Ascending aorta (tissue), 2 donors: ENCODE measurements around the gene NRIP1. TPM values are rescaled to one million over a fixed set of nuclear protein-coding genes. Genes with fewer than 3 reads are reported as not detected.

Source experiments
- DNase-seq, 2 donors: peaks; one replicate each; pipeline ENCODE4 v3.0.0-alpha.2; 2019; ENCODE audit warnings: low spot score in 2 of 2
- H3K27ac ChIP-seq, 2 donors: fragments of 200-600 bp; sonication (generic); one replicate each; pipeline ENCODE4 v1.5.1; 2016 to 2017; ENCODE audit warnings: mild to moderate bottlenecking in 1 of 2
- H3K27me3 ChIP-seq: fragments of 200-600 bp; sonication (generic); one replicate; pipeline ENCODE4 v1.5.1; 2017
- H3K36me3 ChIP-seq, 2 donors: fragments of 200-600 bp; sonication (generic); one replicate each; pipeline ENCODE4 v1.5.1; 2016
- H3K4me1 ChIP-seq, 2 donors: fragments of 200-600 bp; sonication (generic); one replicate each; pipeline ENCODE4 v1.5.1; 2016 to 2017; ENCODE audit warnings: mild to moderate bottlenecking in 1 of 2
- H3K4me3 ChIP-seq, 2 donors: fragments of 200-600 bp; sonication (generic); one replicate each; pipeline ENCODE4 v1.5.1; 2016 to 2017; ENCODE audit warnings: mild to moderate bottlenecking in 1 of 2
- H3K9me3 ChIP-seq, 2 donors: fragments of 200-600 bp; sonication (generic); one replicate each; pipeline ENCODE4 v1.5.1; 2016
- intact Hi-C: fragments of 100-400 bp; cut with DNase I; formaldehyde crosslinking; loops from one replicate; pipeline ENCODE4 v1.15.1; 2023
- total RNA-seq: library from RNA; depleted of rRNA; stranded (reverse); fragments of >200 nt; gene quantifications from one replicate; pipeline ENCODE4 v1.1.0, GENCODE V29; 2016
- TF ChIP-seq, protein P1 (sequence below), 3 experiments: fragments of 200-600 bp in 2 of 3; fragments of 450-650 bp in 1 of 3; sonication (generic) in 2 of 3; IDR thresholded peaks; one replicate each; pipeline ENCODE4 v1.5.1; 2016 to 2019; ENCODE audit warnings: antibody characterized with exemption in 3 of 3, mild to moderate bottlenecking in 1 of 3, moderate library complexity in 1 of 3

Gene NRIP1
- total RNA-seq, 1 donor from 2014 or later: 4.8 TPM

DNA sequence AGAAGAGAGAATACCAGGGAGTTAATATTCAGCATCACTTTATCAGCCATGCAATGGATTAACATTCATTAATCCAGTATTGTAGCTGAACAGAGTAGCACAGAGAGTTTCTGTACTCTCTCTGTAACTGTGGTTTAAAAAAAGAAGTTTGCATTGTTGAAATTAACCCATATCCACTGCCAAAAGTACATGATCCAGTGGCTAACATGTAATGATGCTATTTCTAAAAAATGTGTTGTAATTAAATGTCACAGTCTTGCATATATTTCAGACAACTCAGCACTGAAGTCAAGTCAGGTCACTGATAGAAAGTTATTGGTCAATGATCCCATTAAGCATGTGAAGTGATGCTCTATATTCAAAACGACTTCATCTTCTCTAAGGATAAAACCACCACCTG lies 141.3 kb downstream of the NRIP1 start:
- H3K9me3 ChIP-seq: no peaks in the 10 kb centered on the region
- H3K27me3 ChIP-seq: no peaks in the 10 kb centered on the region
- no peaks in the 10 kb centered on the region for H3K36me3 ChIP-seq
- H3K4me3 ChIP-seq: no peak overlapping the region
- no peaks in the 10 kb centered on the region for H3K4me1 ChIP-seq
- no peak for DNase-seq
- H3K27ac ChIP-seq: no peak overlapping the region
- intact Hi-C loops: no loop called here
- TF ChIP-seq, protein P1, sequence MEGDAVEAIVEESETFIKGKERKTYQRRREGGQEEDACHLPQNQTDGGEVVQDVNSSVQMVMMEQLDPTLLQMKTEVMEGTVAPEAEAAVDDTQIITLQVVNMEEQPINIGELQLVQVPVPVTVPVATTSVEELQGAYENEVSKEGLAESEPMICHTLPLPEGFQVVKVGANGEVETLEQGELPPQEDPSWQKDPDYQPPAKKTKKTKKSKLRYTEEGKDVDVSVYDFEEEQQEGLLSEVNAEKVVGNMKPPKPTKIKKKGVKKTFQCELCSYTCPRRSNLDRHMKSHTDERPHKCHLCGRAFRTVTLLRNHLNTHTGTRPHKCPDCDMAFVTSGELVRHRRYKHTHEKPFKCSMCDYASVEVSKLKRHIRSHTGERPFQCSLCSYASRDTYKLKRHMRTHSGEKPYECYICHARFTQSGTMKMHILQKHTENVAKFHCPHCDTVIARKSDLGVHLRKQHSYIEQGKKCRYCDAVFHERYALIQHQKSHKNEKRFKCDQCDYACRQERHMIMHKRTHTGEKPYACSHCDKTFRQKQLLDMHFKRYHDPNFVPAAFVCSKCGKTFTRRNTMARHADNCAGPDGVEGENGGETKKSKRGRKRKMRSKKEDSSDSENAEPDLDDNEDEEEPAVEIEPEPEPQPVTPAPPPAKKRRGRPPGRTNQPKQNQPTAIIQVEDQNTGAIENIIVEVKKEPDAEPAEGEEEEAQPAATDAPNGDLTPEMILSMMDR (IDR thresholded peaks at IDR 0.05): no peak

DNA sequence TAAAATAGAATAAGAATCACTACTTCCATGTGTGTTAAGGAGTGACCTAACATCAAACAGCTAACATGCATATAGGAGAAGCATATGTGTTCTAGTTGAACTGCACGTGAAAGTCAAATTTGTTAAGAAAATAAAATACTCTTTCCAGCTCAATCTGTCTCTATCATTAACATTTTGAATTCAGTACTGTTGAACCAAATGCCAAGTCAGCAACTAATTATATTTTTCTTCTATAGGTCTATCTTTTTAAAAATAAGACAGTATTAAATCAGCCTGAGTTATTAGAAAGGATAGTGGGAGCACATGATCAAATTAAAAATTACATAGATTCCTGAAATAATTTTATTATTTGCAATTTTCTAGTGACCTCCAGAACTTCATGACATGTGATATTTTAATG lies 141.8 kb downstream of the NRIP1 start:
- no peak for DNase-seq
- no peaks in the 10 kb centered on the region for H3K4me1 ChIP-seq
- TF ChIP-seq, protein P1 (IDR thresholded peaks at IDR 0.05): no peak
- intact Hi-C loops: no loop called here
- H3K4me3 ChIP-seq: no peak overlapping the region
- no peak overlapping the region for H3K27ac ChIP-seq
- no peaks in the 10 kb centered on the region for H3K27me3 ChIP-seq
- H3K36me3 ChIP-seq: no peaks in the 10 kb centered on the region
- no peaks in the 10 kb centered on the region for H3K9me3 ChIP-seq

DNA sequence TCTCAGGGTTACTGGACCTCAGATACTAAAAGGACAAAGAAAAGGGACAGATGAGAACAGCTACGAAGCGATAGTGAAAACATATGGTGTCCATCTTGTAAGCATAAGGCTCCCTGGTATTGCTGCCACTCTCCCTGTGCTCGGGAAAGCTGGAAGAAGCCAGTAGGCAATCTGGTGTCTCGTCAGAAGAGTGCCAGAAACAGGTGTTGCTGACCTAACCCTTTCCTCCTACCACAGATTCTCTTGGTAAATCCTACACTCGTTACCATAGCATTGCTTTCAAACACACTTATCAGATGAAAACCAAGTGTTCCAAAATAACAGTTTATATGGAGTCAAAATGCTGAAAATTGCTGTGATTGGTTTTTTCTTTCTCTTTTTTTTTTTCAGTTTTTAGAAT lies 146.3 kb downstream of the NRIP1 start:
- no peak for DNase-seq
- TF ChIP-seq, protein P1 (IDR thresholded peaks at IDR 0.05): no peak
- no peak overlapping the region for H3K27ac ChIP-seq
- intact Hi-C loops: no loop called here
- no peaks in the 10 kb centered on the region for H3K36me3 ChIP-seq
- no peak overlapping the region for H3K4me3 ChIP-seq
- no peaks in the 10 kb centered on the region for H3K4me1 ChIP-seq
- no peaks in the 10 kb centered on the region for H3K27me3 ChIP-seq
- no peaks in the 10 kb centered on the region for H3K9me3 ChIP-seq

DNA sequence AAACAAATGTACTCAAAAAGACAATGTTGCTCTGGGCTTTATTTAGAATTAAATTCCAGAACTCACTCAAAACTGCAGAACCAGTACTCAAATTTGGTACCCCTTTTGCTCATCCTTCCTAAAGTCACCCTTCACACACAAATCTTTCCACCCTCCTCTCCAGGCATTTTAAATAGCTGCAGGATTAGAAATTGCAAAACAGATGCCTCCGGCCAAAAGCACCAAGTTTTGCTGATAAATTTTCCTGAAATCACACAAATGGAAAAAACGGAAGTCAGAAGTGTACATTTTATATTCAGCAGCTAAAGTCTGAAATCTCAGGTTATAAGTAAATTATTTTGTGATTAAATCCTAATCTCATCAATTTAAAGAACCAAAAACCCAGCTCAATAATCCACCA lies 147.0 kb downstream of the NRIP1 start:
- H3K27ac ChIP-seq: no peak overlapping the region
- TF ChIP-seq, protein P1 (IDR thresholded peaks at IDR 0.05): no peak
- no peak overlapping the region for H3K4me3 ChIP-seq
- no peak for DNase-seq
- H3K27me3 ChIP-seq: no peaks in the 10 kb centered on the region
- H3K36me3 ChIP-seq: no peaks in the 10 kb centered on the region
- no peaks in the 10 kb centered on the region for H3K4me1 ChIP-seq
- intact Hi-C loops: no loop called here
- H3K9me3 ChIP-seq: no peaks in the 10 kb centered on the region

DNA sequence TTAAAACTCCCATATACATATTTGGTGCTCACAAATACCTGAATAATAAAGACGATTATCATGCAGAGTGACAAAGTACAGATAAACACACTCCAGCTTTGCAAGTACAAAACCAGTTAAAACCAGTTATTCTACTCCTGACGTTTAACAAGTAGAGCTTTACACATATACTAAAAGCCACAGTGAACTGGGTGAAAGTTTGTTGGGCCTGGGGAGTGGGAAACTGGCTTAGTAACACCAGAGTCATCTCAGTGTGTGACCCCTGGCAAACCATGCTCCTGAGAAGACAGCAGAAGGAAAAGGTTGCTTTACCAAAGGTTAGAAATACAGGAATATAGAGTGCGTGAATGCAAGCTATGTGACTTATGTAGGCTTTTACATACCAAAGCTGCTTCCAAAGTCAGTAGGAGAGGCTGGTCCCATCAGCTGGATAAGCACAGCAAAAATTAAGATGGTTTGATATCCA lies 148.1 kb downstream of the NRIP1 start:
- Histone ChIP-seq H3K9me3 (no peaks in the 10 kb centered on the region), H3K4me1 (no peaks in the 10 kb centered on the region), H3K27me3 (no peaks in the 10 kb centered on the region), H3K27ac (no peak overlapping the region), H3K36me3 (no peaks in the 10 kb centered on the region), H3K4me3 (no peak overlapping the region)
- intact Hi-C loops: no loop called here
- TF ChIP-seq, protein P1 (IDR thresholded peaks at IDR 0.05): no peak
- no peak for DNase-seq

DNA sequence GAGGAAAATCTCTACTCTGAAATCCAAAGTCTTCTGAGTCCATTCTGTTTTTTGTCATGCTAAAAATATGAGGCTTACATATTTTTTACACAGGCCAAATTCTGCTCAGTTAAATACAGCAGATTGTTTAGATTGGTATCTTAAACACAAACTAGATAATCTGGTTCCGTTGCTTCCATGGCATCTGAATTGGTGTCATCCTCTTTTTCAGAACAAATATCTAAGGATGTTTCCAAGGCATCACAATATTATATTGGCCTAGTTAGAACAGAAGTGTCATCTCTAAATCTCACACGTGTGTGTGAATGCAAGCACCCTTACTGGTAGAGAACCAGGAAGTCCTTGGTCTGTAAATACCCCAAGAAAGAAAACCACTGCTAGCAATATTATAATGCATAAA lies 151.2 kb downstream of the NRIP1 start:
- Histone ChIP-seq H3K36me3 (no peaks in the 10 kb centered on the region), H3K27me3 (no peaks in the 10 kb centered on the region), H3K4me3 (no peak overlapping the region), H3K9me3 (no peaks in the 10 kb centered on the region), H3K27ac (no peak overlapping the region), H3K4me1 (no peaks in the 10 kb centered on the region)
- intact Hi-C loops: no loop called here
- TF ChIP-seq, protein P1 (IDR thresholded peaks at IDR 0.05): no peak
- DNase-seq: no peak
